Left lung (tissue), 14 donors: ENCODE data around the gene PXK. TPM values are rescaled to one million over a fixed set of nuclear protein-coding genes. Genes with fewer than 3 reads are reported as not detected.
"Not testable (repeated sequence)": the region's sequence is repeated elsewhere in the genome, so short reads cannot be mapped to it uniquely, and the experiment has no call there.

Source experiments
- ATAC-seq: fragments of 200-7000 bp; cut with Tn5 transposase; one replicate; pipeline ENCODE4 v1.9.1; 2020; ENCODE audit warnings: moderate library complexity
- DNase-seq, 4 donors: peaks; one replicate each; pipeline ENCODE4 v3.0.0-alpha.2; 2013 to 2020
- H3K27ac ChIP-seq, 2 donors: fragments of 200-600 bp; sonication (generic) in 1 of 2; one replicate each; pipeline versions ENCODE4 v1.5.0 to v1.8.0; 2020 to 2021
- H3K27me3 ChIP-seq, 2 donors: fragments of 200-600 bp; sonication (generic) in 1 of 2; one replicate each; pipeline versions ENCODE4 v1.5.0 to v1.8.0; 2020 to 2021
- H3K36me3 ChIP-seq, 2 donors: fragments of 200-600 bp; sonication (generic) in 1 of 2; one replicate each; pipeline versions ENCODE4 v1.5.0 to v1.8.0; 2020 to 2021
- H3K4me1 ChIP-seq, 2 donors: fragments of 200-600 bp; one replicate each; pipeline ENCODE4 v1.8.0; 2021
- H3K4me3 ChIP-seq, 2 donors: fragments of 200-600 bp; sonication (generic) in 1 of 2; one replicate each; pipeline versions ENCODE4 v1.5.0 to v1.8.0; 2020 to 2021; ENCODE audit warnings: mild to moderate bottlenecking in 1 of 2
- H3K9me3 ChIP-seq, 2 donors: fragments of 200-600 bp; sonication (generic) in 1 of 2; one replicate each; pipeline versions ENCODE4 v1.5.0 to v1.8.0; 2020 to 2021
- CTCF ChIP-seq, 2 donors: fragments of 200-600 bp; sonication (generic) in 1 of 2; IDR thresholded peaks; one replicate each; pipeline versions ENCODE4 v1.5.0 to v1.8.0; 2021; ENCODE audit warnings: antibody characterized with exemption in 2 of 2
- intact Hi-C, 2 donors: fragments of 100-400 bp; cut with DNase I; formaldehyde crosslinking; loops; one replicate each; pipeline versions ENCODE4 v1.11.2 to v1.14.2; 2022
- long read RNA-seq, 12 donors: library from polyadenylated mRNA in 2 of 12; unstranded in 2 of 12; transcript quantifications; one replicate each; pipeline ENCODE4 v2.0.0 and lab custom pipeline, GENCODE V29; 2019 to 2026
- polyA plus RNA-seq, 6 donors: library from polyadenylated mRNA; unstranded; fragments of 120-200 nt; gene quantifications; one replicate each; pipeline ENCODE4 v1.2.1, GENCODE V29; 2013; ENCODE audit not compliant: insufficient read length in 6 of 6
- total RNA-seq, 2 donors: library from RNA; stranded (reverse); fragmentation: NEBNext Ultra II Directional; extraction: Animal tissue kit (Norgen Biotek cat#: 25700); gene quantifications; one replicate each; pipeline ENCODE4 v1.2.1, GENCODE V29; 2021
- donor health status: DM: no; HTN: yes; CAD: no.
- donor health status: DM: no; HTN: no; CAD: no.

Gene PXK
- total RNA-seq, result 10 to 100 TPM; 19.0 to 33.2 TPM
- 10 to 100 TPM; 27.9 to 42.3 (median 36.0) TPM for polyA plus RNA-seq
- long read RNA-seq, donor 1, partial matches to known transcripts, result 5 of 5 reads
- long read RNA-seq, donor 1, other reads (novel, unspliced or antisense), result 0 of 5 reads
- long read RNA-seq, donor 2, partial matches to known transcripts, result 302 of 303 reads
- long read RNA-seq, donor 2, other reads (novel, unspliced or antisense), result 0 of 303 reads
- long read RNA-seq, donor 3, partial matches to known transcripts, result 174 of 176 reads
- long read RNA-seq, donor 3, other reads (novel, unspliced or antisense), result 0 of 176 reads
- long read RNA-seq, donor 4, partial matches to known transcripts, result 8 of 12 reads
- long read RNA-seq, donor 4, other reads (novel, unspliced or antisense), result 3 of 12 reads
- long read RNA-seq, donor 5, partial matches to known transcripts, result 7 of 8 reads
- long read RNA-seq, donor 5, other reads (novel, unspliced or antisense), result 0 of 8 reads
- long read RNA-seq, donor 6, partial matches to known transcripts, result 0 of 3 reads
- long read RNA-seq, donor 6, other reads (novel, unspliced or antisense), result 0 of 3 reads
- long read RNA-seq, donor 7, partial matches to known transcripts, result 0 of 1 reads
- long read RNA-seq, donor 7, other reads (novel, unspliced or antisense), result 0 of 1 reads
- long read RNA-seq, donor 8, partial matches to known transcripts, result 0 of 1 reads
- long read RNA-seq, donor 8, other reads (novel, unspliced or antisense), result 0 of 1 reads
- long read RNA-seq, donor 9, result 0 reads
- long read RNA-seq, donor 10, partial matches to known transcripts, result 12 of 14 reads
- long read RNA-seq, donor 10, other reads (novel, unspliced or antisense), result 1 of 14 reads
- long read RNA-seq, donor 11, partial matches to known transcripts, result 190 of 249 reads
- long read RNA-seq, donor 11, other reads (novel, unspliced or antisense), result 58 of 249 reads
- long read RNA-seq, donor 12, result 0 reads

GRCh38 chr3:58332575-58333188, at the start of gene PXK:
PXK (plus strand) TSS chr3:58332892; CDS start chr3:58332989, 97 bp downstream.
- Histone ChIP-seq H3K27me3 (no peaks in the 10 kb centered on the region), H3K9me3 (no peaks in the 10 kb centered on the region), H3K36me3 (no peaks in the 10 kb centered on the region), H3K27ac (peak within 1 kb of the TSS; percentile 39 to 92), H3K4me1 (peaks cover 3 to 42% of the 10 kb centered on the region in 2 donors), H3K4me3 (peak within 1 kb of the TSS; percentile 69 to 86)
- ATAC-seq (peak; percentile 96), DNase-seq (peak; percentile 72 to 98 (median 80))
- intact Hi-C loops, result loop anchor here in 1 of 2 donors (5.0 kb wide), 1 partner anchor 80 kb away; no protein-coding TSS in a partner anchor
- no peak for TF ChIP-seq CTCF (IDR thresholded peaks at IDR 0.05)

GRCh38 chr3:58285334-58285733, 47.4 kb upstream of the PXK start:
- TF ChIP-seq CTCF (IDR thresholded peaks at IDR 0.05), result no peak
- Histone ChIP-seq H3K4me1 (no peaks in the 10 kb centered on the region), H3K4me3 (no peak overlapping the region), H3K9me3 (no peaks in the 10 kb centered on the region), H3K36me3 (peaks cover 0 to 42% of the 10 kb centered on the region in 2 donors), H3K27me3 (no peaks in the 10 kb centered on the region), H3K27ac (no peak overlapping the region)
- intact Hi-C loops, result no loop called here
- ATAC-seq (no peak), DNase-seq (no peak)

- H3K36me3 ChIP-seq, result peaks cover 0 to 26% of the 10 kb centered on the region in 2 donors
- ATAC-seq (no peak), DNase-seq (no peak)
- no peaks in the 10 kb centered on the region for H3K4me1 ChIP-seq
- no peaks in the 10 kb centered on the region for H3K27me3 ChIP-seq
- no peak for TF ChIP-seq CTCF (IDR thresholded peaks at IDR 0.05)
- intact Hi-C loops, result no loop called here
- H3K4me3 ChIP-seq, result no peak overlapping the region
- H3K27ac ChIP-seq, result no peak overlapping the region
- no peaks in the 10 kb centered on the region for H3K9me3 ChIP-seq
Observed at GRCh38 chr3:58287354-58287753, 45.3 kb upstream of the PXK start.

GRCh38 chr3:58288011-58288728, 44.5 kb upstream of the PXK start:
- intact Hi-C loops, result no loop called here
- Histone ChIP-seq H3K4me1 (no peaks in the 10 kb centered on the region), H3K27me3 (no peaks in the 10 kb centered on the region), H3K36me3 (peaks cover 0 to 26% of the 10 kb centered on the region in 2 donors), H3K27ac (no peak overlapping the region), H3K4me3 (no peak overlapping the region), H3K9me3 (no peaks in the 10 kb centered on the region)
- TF ChIP-seq CTCF (IDR thresholded peaks at IDR 0.05), result no peak
- DNase-seq, result peak in 1 of 4 donors; percentile 4
- no peak for ATAC-seq

- H3K27ac ChIP-seq, H3K4me1 ChIP-seq, intact Hi-C loops, H3K4me3 ChIP-seq, H3K9me3 ChIP-seq, DNase-seq, H3K27me3 ChIP-seq, ATAC-seq: not testable (repeated sequence)
- peaks cover 0 to 26% of the 10 kb centered on the region in 2 donors for H3K36me3 ChIP-seq
Observed at GRCh38 chr3:58288964-58289613, 43.6 kb upstream of the PXK start.

GRCh38 chr3:58290446-58290845, 42.2 kb upstream of the PXK start:
- H3K4me1 ChIP-seq, H3K27ac ChIP-seq, DNase-seq, H3K4me3 ChIP-seq, H3K27me3 ChIP-seq, ATAC-seq, H3K9me3 ChIP-seq: not testable (repeated sequence)
- peaks cover 0 to 14% of the 10 kb centered on the region in 2 donors for H3K36me3 ChIP-seq
- intact Hi-C loops, result loop anchor here in 1 of 2 donors (10.0 kb wide), 1 partner anchor 46 kb away; no protein-coding TSS in a partner anchor
